Gastrocnemius medialis (tissue), 4 donors: Measurements from ENCODE around the gene CCDC30.

Source experiments
- CTCF ChIP-seq, 5 experiments: fragments of 450-650 bp in 3 of 5; fragments of 200-600 bp in 2 of 5; sonication (generic) in 2 of 5; IDR thresholded peaks in 4 of 5; conservative IDR thresholded peaks in 1 of 5; 1 replicate in 4 of 5; 2 replicates in 1 of 5; pipeline ENCODE4 v1.5.1; 2016 to 2019; ENCODE audit warnings: antibody characterized with exemption in 5 of 5, mild to moderate bottlenecking in 3 of 5, moderate library complexity in 3 of 5
- POLR2A ChIP-seq, 2 donors: fragments of 450-650 bp; IDR thresholded peaks; one replicate each; pipeline ENCODE4 v1.6.1; 2017; ENCODE audit warnings: antibody characterized with exemption in 2 of 2, mild to moderate bottlenecking in 2 of 2, moderate library complexity in 2 of 2

DNA sequence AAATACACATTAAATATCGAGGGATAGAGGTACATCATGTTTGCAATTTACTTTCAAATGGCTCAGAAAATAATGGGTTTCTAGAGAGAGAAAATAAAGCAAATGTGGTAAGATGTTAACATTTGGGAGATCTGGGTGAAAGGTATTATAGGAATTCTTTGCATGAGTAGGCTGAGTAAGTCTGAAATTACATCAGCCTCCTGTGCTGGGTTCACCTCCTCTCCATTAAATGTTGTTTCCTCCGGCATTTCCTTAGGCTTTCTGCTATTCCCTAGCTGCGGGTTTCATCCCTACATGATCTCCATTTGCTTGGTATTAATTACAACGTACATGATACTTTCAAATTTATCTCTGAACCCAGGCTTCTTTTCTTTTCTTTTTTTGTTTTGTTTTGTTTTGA is 38.9 kb upstream of the CCDC30 start:
- TF ChIP-seq CTCF (IDR thresholded peaks at IDR 0.05 in 4 of 5, conservative IDR thresholded peaks at IDR 0.05 in 1 of 5) (no peak), POLR2A (IDR thresholded peaks at IDR 0.05) (no peak)
